NCI-H1694 treated with DMSO at 0.1 percent for 48 hours (cell line): Measurements from ENCODE around the gene NR1H2.

Experiments used
- DNase-seq: peaks from one replicate; lab custom pipeline; 2025; lab: John Stamatoyannopoulos, UW

NR1H2 gene

DNA sequence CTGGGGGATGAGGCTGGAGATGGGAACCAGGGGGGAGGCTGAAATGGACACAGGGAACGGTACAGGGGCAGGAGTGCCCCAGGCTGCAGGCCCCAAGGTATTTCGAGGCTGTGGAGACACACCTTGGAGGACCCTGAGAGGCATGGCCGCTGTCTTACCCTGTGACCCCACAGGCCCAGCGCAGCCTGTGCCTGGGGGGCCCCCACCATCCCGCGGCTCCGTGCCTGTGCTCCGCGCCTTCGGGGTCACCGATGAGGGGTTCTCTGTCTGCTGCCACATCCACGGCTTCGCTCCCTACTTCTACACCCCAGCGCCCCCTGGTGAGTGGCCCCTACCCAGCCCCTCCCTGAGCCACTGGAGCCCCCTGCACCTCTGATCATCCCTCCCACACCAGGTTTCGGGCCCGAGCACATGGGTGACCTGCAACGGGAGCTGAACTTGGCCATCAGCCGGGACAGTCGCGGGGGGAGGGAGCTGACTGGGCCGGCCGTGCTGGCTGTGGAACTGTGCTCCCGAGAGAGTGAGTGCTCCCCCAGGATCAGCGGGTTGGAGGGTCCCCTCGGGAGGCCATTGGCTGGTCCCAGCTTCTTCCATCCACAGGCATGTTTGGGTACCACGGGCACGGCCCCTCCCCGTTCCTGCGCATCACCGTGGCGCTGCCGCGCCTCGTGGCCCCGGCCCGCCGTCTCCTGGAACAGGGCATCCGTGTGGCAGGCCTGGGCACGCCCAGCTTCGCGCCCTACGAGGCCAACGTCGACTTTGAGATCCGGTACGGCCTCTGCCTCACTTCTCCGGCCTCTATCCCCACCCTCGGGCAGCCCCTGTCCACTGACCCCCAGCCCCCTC, 25.6 kb downstream of the NR1H2 start:
- DNase-seq: no peak

DNA sequence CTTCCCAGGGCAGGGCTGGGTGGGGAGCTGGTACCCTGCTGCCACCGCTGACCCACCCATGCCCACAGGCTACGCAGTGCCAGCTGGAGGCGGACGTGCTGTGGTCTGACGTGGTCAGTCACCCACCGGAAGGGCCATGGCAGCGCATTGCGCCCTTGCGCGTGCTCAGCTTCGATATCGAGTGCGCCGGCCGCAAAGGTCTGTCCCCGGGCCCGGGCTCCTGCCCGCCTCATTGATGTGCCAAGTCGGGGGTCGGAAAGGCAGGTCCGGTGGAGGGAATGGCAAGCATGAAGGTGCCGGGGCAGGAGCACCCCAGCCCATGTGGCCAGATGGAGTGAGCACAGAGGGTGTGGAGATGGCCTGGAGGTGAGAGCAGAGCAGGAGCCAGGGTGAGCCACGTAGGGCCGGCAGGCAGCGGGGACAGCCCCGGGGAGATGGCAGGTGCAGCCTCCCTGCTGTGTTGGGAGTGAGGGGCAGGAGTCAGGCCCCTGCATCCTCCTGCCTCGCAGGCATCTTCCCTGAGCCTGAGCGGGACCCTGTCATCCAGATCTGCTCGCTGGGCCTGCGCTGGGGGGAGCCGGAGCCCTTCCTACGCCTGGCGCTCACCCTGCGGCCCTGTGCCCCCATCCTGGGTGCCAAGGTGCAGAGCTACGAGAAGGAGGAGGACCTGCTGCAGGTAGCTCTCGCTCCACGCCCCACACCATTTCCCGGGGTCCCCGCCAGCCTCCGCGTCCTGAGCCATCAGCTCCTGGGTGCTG, 26.5 kb downstream of the NR1H2 start:
- DNase-seq: no peak

DNA sequence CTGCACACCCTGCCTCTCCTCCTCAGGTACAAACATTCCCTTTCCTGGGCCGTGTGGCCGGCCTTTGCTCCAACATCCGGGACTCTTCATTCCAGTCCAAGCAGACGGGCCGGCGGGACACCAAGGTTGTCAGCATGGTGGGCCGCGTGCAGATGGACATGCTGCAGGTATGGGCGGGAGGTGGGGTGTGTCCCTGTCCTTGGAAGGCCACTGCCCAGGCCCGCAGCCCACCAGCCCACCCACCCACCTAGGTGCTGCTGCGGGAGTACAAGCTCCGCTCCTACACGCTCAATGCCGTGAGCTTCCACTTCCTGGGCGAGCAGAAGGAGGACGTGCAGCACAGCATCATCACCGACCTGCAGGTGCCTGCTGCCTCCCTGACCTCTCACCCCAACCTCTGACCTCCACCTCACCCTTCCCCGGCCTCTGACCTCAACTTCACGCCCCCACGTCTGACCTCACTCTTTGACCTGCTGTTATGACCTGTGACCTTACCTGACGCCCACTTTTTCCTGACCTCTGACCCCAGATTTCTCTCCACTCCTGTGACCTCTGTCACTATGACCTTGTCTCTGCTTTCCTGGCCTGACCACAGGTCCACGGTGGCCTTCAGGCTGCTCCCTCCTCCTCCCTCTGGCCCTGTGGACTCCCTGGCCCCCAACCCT, 30.0 kb downstream of the NR1H2 start:
- no peak for DNase-seq

DNA sequence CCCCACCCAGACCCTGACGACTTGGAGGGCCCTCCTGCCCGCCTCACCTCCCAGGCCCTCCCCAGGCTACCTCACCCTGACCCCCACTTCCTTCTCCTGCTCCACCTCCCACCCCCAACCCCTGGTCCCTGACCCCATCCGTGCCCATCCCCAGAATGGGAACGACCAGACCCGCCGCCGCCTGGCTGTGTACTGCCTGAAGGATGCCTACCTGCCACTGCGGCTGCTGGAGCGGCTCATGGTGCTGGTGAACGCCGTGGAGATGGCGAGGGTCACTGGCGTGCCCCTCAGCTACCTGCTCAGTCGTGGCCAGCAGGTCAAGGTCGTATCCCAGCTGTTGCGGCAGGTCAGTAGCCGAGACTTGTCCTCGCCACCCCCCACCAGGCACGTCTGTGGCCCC, 30.6 kb downstream of the NR1H2 start:
- no peak for DNase-seq

DNA sequence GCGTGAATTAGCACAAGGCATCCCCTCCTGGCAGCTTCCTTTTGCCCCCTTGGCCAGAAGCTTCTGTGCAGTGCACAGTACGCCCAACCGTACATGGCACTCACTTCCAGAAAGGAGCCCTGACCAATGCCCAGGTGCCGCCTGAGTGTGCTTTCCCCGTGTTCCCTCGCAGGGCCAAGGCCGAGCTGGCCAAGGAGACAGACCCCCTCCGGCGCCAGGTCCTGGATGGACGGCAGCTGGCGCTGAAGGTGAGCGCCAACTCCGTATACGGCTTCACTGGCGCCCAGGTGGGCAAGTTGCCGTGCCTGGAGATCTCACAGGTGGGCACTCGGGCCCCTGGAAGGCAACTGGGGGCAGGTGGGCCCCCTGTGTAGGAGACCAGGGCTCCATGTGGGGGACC, 33.1 kb downstream of the NR1H2 start:
- no peak for DNase-seq

DNA sequence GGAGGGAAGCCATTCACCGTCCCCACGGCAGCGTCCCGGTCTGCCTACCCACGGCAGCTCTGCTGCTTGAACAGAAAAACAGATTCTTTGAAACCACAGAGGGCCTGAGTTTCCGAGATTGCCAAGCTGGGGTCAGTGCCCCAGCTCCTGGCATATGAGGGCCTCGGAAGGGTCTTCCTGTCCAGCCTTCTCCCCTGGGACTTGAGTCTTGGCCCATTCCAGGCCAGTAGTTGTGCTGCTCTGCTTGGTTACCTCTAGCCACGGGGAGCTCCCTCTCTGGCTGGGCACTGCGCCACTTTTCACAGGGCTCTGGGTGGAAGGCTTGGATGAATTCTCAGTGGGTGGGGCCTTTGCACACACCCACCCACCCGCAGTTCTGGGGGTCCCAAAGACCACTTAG, 33.9 kb downstream of the NR1H2 start:
- no peak for DNase-seq

DNA sequence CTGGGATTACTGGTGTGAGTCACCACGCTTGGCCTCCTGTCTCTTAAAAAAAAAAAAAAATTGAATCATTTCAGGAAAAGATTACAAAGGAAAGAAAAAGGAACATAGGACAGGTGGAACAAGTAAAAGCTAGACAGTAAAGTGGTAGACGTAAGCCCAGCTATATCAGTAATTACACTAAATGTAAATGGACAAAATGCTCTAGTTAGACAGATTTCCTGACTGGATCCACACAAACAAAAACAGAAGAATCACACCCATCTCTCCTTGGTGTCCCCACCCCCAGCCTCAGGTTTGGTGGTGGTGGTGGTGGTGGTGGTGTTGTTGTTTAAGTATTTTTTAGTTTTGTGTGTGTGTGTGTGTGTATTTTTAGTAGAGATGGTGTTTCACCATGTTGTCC, 36.2 kb downstream of the NR1H2 start:
- DNase-seq: no peak

DNA sequence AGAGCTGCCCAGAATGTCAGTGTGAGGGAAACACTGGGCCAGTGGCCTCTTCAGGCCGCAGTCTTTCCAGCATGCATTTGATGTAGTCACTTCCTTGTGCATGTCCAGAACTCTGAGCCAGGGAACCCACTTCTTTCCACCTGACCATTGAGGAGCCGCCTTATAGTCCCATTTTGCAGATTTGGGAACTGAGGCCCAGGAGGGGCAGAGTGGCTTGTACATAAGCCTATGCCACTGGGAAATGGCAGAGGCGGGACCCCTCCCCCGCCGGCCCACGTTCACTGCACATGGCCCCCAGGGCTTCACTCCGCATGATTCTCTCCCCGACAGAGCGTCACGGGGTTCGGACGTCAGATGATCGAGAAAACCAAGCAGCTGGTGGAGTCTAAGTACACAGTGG, 36.8 kb downstream of the NR1H2 start:
- no peak for DNase-seq

DNA sequence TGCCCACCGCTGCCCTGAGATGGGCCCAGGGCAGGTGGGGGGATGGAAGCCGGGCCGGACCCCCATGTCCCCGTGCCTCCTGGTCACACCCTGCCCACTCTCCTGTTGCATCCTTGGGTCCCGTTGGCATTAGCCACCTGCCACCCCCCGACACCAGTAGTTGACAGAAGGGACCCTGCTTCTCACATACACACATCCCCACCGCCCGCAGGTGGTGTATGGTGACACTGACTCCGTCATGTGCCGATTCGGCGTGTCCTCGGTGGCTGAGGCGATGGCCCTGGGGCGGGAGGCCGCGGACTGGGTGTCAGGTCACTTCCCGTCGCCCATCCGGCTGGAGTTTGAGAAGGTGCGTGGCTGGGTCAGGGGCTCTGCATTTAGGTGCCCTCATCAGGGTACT, 37.3 kb downstream of the NR1H2 start:
- DNase-seq: no peak

DNA sequence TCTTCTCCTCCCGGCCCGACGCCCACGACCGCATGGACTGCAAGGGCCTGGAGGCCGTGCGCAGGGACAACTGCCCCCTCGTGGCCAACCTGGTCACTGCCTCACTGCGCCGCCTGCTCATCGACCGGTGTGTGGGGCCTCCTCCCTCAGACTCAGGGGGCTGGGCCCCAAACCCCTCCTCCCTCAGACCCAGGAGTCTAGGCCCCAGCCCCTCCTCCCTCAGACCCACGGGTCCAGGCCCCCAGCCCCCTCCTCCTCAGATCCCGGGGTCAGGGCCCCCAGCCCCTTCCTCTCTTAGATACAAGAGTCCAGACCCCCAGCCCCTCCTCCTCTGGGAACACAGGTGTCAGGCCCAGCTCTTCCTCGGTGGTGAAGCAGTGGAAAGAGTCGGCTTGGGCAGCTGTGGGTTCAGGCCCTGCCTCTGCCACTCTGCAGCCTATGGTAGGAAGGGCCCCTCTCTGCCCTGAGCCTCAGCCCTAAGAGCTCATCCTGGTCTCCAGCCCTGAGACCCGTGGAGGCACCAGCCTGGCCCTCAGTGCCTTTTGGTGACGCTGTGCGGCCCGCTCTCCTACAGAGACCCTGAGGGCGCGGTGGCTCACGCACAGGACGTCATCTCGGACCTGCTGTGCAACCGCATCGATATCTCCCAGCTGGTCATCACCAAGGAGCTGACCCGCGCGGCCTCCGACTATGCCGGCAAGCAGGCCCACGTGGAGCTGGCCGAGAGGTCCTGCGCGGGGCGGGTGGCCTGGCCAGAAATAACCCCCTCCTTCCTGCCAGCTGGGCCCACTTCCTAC, 38.8 kb downstream of the NR1H2 start:
- DNase-seq: peak; percentile 2

DNA sequence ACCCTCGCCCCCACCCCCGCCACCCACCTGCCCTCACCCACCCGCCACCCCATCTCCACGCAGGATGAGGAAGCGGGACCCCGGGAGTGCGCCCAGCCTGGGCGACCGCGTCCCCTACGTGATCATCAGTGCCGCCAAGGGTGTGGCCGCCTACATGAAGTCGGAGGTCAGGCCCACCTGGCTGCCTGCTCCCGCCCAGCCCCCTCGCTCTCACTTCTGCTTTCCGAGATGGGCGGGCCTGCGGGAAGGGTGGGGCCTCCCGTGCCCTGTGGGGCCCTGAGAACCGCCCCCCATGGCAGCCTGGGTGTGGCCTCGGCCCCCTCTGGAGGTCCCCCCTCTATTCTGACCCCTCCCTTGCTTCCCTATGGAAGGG, 39.4 kb downstream of the NR1H2 start:
- DNase-seq: no peak

DNA sequence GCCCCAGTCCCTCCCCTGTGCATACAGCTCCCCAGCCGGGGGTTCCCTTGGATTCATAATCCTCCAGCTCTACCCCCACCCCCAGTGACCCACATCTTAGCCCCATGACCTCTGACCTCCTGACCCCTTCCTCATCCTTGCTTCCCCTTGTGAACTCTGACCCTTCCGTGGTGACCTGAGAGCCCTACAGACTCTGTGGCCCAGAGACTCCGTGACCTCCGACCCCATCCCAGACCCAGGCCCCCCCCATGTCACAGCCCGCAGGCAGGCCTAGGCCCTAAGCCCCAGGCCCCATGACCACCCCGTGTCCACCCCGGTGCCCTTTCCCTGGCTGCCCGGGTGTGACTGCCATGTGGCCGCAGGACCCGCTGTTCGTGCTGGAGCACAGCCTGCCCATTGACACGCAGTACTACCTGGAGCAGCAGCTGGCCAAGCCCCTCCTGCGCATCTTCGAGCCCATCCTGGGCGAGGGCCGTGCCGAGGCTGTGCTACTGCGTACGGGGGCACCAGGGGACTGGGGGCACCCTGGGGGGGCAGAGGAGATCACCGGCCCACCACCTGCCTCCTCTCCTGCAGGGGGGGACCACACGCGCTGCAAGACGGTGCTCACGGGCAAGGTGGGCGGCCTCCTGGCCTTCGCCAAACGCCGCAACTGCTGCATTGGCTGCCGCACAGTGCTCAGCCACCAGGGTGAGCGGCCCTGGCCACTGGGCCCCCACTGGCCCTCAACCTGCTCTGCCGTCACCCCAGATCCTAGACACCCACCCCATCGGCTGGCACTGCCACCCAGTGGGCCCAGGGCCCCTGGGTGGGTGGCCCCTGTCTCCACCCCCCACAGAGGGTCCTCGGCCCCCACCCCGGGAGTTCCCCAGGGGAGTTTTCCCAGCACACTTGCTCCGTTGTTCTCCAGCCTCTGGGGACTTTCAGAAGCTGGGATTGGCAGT, 40.0 kb downstream of the NR1H2 start:
- DNase-seq: no peak

DNA sequence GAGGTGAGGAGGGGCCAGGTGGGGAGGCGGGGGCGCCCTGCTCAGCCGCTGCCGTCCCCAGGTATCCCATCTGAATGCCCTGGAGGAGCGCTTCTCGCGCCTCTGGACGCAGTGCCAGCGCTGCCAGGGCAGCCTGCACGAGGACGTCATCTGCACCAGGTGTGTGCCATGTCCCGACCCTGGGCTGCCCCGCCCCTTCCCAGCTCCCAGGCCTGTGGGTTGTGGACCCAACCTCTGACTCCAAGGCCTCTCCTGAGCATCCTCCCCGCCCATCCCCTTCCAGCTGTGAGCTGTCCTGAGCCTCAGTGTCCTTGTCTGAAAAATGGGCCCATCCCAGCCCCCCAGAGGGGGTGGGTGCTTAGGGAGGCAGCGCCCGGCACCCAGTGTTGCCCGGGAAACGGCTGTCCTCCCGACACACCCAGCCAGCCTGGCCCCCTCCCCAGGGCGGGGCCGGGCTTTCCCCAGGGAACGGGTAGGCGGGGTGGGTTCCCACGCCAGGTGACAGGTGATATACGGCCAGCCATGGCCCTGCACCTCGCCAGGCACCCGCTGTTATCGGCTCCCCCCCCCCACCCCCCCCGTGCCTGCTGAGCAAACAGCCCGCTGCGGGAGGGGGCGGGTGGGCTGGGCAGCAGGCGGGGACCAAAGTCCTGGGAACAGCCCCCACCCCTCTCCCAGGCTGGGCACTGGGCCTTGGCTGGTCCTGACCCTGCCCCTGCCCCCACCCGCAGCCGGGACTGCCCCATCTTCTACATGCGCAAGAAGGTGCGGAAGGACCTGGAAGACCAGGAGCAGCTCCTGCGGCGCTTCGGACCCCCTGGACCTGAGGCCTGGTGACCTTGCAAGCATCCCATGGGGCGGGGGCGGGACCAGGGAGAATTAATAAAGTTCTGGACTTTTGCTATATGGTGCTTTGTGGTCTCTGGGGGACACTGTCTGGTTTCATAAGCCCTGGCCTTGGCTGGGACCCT, 41.1 kb downstream of the NR1H2 start:
- no peak for DNase-seq

DNA sequence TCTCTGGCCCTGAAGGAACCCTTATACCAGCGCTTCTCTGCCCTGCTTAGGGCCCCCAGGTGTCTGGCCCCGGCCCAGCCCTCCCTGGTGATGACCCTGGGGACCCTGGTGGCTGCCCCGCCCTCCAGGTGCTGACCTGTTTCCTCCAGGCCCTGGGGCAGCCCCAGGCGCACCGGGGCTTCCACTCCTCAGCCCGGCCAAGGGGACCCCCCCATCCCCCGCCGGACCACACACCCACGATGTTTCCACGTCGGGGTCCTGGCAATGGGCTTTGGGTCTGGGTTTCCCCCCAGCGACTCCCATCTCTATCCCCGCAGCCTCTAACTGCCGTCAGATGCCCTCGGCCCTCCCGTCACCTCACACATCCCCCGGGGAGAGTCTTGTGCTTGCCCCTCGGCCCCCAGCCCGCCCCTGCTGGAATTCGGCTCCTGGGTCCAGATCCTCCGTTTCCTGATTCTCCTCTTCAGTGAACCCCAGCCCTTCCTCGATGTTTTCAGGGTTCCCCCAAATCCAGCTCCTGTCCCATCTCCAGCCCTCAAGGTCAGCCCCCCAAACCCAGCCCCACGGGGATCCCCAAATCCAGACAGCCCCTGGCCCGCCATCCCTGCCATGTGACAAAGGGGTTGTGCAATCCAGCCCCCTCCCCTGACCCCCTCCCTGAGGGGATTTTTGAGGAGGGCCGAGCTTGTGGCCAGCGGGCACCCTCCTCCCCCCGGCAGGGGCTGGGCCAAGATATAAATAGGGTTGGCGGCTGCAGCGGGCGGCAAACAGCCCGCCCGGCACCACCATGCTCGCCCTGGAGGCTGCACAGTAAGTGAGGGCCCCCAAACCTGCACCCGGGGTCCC, 42.1 kb downstream of the NR1H2 start, which contains the start of gene SPIB:
Gene SPIB, plus strand, starts transcription at position 763 of the 846 bp plus-strand sequence. Its CDS starts 25 bp downstream, at position 788.
- DNase-seq: no peak

DNA sequence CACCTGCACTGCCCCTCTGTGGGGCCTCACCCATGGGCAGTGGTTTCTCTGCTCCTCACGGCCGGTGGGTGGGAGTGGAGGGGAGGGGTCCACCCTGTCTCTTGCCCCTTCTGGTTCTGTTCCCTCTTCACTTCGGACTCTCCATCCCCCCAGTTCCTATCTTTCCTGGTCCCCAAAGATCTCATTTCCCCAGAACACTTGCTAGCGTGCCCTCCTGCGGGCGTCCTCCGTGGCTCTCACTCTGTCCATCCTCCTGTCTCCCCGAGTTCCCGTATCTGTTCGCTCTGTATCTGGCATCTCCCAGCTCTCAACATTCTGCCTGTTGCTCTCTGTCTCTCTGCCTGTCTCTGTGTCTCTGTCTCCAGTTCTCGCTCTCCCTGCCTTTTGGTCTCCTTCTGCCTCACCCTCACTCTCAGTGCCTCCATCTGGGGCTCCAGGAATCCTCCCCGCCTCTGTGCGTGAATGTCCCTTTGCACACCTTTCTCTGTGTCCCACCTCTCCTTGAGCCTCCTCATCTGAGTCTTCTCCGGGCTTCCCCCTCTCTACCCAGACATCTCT, 42.8 kb downstream of the NR1H2 start:
- no peak for DNase-seq

DNA sequence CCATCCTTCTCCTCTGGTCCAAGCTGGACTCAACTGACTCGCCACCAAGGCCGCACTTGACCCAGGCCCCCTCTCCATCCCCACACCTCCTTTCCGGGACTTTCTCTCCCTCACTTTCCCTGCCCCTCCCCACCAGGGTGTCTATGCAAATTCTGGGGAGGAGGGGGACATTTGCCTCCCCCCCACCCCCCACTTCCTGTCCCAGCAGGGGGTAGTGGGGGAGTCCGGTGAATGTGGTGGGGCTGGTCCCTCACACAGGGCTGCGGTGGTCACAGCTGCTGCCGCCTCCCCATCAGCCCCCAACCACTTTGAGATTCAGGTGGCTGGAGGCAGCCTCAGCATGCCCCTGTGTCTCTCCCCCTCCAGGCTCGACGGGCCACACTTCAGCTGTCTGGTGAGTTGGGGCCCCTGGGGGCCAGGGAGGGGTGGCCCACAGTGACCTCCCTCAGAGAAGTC, 43.4 kb downstream of the NR1H2 start:
- no peak for DNase-seq

DNA sequence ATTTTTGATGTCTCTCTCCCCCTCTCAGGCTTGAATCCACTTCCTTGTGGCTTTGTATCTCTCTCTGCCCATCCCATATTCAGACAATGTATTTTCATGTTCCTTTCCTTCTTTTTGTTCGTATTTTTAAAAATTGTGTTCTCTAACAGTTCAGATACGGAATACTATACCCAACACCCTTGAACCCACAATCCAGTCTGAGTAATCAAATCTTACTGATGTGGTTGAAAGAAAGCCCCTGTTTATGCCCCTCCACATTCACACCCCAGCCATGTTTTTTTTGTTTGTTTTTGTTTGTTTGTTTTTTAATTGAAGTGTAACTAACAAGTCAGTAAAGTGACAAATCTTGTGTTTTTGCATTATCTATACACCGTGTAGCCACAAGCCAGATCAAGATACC, 43.9 kb downstream of the NR1H2 start:
- no peak for DNase-seq

DNA sequence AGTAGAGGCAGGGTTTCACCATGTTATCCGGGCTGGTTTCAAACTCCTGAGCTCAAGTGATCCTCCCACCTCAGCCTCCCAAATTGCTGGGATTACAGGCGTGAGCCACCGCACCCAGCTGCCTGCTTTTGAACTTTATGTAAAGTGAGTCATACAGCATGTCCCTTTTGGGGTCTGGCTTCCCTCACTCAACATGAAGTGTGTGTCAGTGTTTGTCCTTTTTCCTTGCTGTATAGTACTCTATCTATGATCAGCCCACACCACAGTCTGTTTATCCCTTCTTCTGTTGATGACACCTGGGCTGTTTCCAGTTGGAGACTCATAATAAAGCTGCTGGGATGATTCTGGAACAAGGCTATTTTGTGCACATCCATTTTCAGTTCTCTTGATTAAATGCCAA, 44.6 kb downstream of the NR1H2 start:
- DNase-seq: no peak
